Fibroblast of lung (primary cell): Measurements from ENCODE around the gene FAM216A.

Source experiments
- EZH2 ChIP-seq: IDR thresholded peaks from 2 replicates; pipeline ENCODE4 v1.5.1; 2012; ENCODE audit warnings: low read length, control low read depth, mild to moderate bottlenecking; ENCODE audit errors: missing control alignments
- TF ChIP-seq, protein P1 (sequence below), 2 donors: IDR thresholded peaks in 1 of 2; conservative IDR thresholded peaks in 1 of 2; 1 replicate in 1 of 2; 2 replicates in 1 of 2; pipeline ENCODE4 v1.5.1; 2011 to 2012; ENCODE audit warnings: low read length in 2 of 2, control low read depth in 1 of 2, inconsistent platforms in 1 of 2, low read depth in 1 of 2, mild to moderate bottlenecking in 1 of 2

DNA sequence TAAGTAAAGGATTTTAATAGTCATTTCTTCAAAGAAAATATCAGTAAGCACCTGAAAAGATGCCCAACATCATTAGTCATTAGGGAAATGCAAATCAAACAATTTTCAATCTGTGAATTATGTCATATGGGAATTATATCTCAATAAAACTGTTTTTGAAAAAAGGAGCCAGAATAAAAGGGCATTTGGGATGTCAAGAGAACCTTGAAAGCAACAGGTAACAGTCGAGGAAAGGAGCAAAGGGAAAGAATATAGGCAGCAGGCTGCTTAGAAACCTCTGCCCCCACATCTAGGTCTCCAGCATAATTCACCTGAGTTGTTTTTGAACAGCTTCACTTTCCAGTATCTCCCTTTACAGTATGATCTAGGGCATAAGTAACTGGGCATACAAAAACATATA is 45.7 kb downstream of the FAM216A start:
- TF ChIP-seq, protein P1, sequence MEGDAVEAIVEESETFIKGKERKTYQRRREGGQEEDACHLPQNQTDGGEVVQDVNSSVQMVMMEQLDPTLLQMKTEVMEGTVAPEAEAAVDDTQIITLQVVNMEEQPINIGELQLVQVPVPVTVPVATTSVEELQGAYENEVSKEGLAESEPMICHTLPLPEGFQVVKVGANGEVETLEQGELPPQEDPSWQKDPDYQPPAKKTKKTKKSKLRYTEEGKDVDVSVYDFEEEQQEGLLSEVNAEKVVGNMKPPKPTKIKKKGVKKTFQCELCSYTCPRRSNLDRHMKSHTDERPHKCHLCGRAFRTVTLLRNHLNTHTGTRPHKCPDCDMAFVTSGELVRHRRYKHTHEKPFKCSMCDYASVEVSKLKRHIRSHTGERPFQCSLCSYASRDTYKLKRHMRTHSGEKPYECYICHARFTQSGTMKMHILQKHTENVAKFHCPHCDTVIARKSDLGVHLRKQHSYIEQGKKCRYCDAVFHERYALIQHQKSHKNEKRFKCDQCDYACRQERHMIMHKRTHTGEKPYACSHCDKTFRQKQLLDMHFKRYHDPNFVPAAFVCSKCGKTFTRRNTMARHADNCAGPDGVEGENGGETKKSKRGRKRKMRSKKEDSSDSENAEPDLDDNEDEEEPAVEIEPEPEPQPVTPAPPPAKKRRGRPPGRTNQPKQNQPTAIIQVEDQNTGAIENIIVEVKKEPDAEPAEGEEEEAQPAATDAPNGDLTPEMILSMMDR (conservative IDR thresholded peaks at IDR 0.05 in 1 of 2, IDR thresholded peaks at IDR 0.05 in 1 of 2; ENCODE audit: low read depth in 1 of 2, low read length in 2 of 2) = no peak
- TF ChIP-seq EZH2 = no peak
